Measurements from ENCODE around the gene CYP27C1.
"Not testable (repeated sequence)": the region's sequence is repeated elsewhere in the genome, so short reads cannot be mapped to it uniquely, and the experiment has no call there.

Gene CYP27C1

GRCh38 chr2:127254386-127254981 is 34.4 kb upstream of the CYP27C1 start:
- TF ChIP-seq, protein P1, sequence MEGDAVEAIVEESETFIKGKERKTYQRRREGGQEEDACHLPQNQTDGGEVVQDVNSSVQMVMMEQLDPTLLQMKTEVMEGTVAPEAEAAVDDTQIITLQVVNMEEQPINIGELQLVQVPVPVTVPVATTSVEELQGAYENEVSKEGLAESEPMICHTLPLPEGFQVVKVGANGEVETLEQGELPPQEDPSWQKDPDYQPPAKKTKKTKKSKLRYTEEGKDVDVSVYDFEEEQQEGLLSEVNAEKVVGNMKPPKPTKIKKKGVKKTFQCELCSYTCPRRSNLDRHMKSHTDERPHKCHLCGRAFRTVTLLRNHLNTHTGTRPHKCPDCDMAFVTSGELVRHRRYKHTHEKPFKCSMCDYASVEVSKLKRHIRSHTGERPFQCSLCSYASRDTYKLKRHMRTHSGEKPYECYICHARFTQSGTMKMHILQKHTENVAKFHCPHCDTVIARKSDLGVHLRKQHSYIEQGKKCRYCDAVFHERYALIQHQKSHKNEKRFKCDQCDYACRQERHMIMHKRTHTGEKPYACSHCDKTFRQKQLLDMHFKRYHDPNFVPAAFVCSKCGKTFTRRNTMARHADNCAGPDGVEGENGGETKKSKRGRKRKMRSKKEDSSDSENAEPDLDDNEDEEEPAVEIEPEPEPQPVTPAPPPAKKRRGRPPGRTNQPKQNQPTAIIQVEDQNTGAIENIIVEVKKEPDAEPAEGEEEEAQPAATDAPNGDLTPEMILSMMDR (conservative IDR thresholded peaks at IDR 0.05), result no peak
- H3K27ac ChIP-seq, result no peak overlapping the region

DNA sequence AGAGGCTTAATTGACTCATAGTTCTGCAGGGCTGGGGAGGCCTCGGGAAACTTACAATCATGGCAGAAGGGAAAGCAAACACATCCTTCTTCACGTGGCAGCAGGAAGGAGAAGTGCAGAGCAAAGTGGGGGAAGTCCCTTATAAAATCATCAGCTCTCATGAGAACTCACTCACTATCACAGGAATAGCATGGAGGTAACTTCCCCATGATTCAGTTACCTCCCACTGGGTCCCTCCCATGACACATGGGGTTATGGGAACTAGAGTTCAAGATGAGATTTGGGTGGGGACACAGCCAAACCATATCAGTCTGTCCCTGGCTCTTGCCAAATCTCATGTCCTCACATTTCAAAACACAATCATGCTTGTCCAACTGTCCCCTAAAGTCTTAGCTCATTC is 21.1 kb upstream of the CYP27C1 start:
- H3K27ac ChIP-seq, result not testable (repeated sequence)

DNA sequence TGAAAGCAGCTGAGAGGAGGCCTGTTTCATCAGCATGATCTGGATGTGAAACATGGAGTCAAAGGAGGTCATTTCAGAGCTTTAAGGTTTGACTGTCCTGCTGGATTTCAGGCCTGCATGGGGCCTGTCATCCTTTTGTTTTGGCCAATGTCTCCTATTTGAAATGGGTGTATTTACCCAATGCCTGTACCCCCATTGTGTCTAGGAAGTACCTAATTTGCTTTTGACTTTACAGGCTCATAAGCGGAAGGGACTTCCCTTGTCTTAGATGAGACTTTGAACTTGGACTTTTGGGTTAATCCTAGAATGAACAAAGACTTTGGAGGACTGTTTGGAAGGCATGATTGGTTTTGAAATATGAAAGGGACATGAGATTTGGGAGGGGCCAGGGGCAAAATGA is 19.3 kb upstream of the CYP27C1 start:
- TF ChIP-seq, protein P1 (conservative IDR thresholded peaks at IDR 0.05), result no peak
- no peak overlapping the region for H3K27ac ChIP-seq

DNA sequence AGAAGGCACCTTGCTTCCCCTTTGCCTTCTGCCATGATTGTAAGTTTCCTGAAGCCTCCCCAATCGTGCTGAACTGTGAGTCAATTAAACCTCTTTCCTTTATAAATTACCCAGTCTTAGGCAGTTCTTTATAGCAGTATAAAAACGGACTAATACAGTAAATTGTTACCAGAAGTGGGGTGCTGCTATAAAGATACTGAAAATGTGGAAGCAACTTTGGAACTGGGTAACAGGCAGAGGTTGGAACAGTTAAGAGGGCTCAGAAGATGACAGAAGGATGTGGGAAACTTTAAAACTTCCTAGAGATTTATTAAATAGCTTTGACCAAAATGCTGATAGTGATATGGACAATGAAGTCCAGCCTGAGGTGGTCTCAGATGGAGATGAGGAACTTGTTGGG is 17.7 kb upstream of the CYP27C1 start:
- not testable (repeated sequence) for H3K27ac ChIP-seq

GRCh38 chr2:127235082-127235702 is 15.1 kb upstream of the CYP27C1 start:
- TF ChIP-seq, protein P1 (conservative IDR thresholded peaks at IDR 0.05), result no peak
- no peak overlapping the region for H3K27ac ChIP-seq

GRCh38 chr2:127233710-127234109 is 13.6 kb upstream of the CYP27C1 start:
- no peak overlapping the region for H3K27ac ChIP-seq
- TF ChIP-seq, protein P1 (conservative IDR thresholded peaks at IDR 0.05), result no peak

DNA sequence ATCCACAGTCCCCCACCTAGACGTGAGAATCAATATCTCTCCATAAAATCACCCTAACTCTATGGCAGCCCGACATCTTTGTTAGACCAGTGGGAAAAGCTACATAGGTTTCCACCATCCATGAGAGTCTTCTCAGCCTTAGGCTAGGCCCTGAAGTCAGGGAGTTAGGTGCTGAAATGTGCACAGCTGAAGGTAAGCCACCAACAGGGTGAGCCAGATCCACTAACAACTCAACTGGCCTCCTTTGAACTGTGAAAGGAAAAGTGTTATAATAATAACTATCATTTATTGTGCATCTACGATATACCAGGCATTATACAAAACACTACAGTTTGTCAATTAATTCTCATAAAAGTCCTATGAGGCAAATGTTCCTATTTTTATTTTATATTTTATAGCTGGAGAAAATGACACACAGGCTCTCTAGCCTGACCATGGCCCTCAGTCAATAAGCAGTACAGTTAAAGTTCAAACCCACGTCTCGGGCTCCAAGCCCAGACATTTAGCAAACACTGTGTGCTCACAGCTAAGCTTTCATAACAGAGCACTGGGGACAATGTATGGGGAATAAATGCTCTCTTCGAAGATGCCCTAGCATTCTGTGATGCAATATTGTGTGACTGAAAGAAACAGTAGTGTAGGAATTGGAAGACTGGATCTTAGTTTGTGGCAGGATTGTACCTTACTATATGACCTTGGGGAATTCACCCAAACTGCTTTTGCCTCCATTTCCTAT is 11.2 kb upstream of the CYP27C1 start:
- no peak overlapping the region for H3K27ac ChIP-seq
- TF ChIP-seq, protein P1 (conservative IDR thresholded peaks at IDR 0.05), result no peak

DNA sequence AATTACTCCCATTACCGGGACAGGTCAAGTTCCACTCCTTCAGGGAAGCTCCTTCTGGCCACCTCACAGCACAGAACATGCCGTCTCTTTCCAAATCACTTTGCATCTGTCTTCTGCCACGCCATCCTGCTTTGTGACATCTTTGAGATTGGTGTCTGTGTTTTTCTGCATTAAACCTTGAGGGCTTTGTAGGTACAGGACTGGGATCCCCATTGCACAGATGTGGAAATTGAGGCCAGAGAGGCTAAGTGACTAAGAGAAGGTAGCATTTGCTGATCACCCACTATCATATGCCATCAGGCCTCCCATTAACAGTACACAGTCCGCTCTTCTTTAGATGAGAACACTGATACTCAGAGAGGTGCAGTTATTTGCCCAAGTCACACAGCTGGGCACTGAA is 9.5 kb upstream of the CYP27C1 start:
- TF ChIP-seq, protein P1 (conservative IDR thresholded peaks at IDR 0.05), result no peak
- H3K27ac ChIP-seq, result no peak overlapping the region

Measured in VCaP (cell line).